Calu3 (cell line): ENCODE measurements around the gene NEURL2. TPM values are rescaled to one million over a fixed set of nuclear protein-coding genes. Genes with fewer than 3 reads are reported as not detected.

ENCODE experiments used
- BruUV-seq: library from RNA; stranded (reverse); fragments of 400-500 nt; replicated peaks from 2 replicates; lab custom pipeline; 2021; lab: Mats Ljungman, UMichigan
- CTCF ChIA-PET: fragments of 300-600 bp; sonication (Branson Sonifier 250); formaldehyde crosslinking; loops from one replicate; lab custom pipeline; 2022; ENCODE audit warnings: antibody characterized with exemption; lab: Charles Lee
- DNase-seq: peaks from one replicate; pipeline ENCODE4 v3.0.0; 2022
- H3K27ac Mint-ChIP-seq: one replicate; pipeline ENCODE4 v1.8.0; 2022; ENCODE audit warnings: mixed read lengths; ENCODE audit not compliant: unreplicated experiment
- H3K27me3 Mint-ChIP-seq: one replicate; pipeline ENCODE4 v1.8.0; 2022; ENCODE audit warnings: mixed read lengths; ENCODE audit not compliant: unreplicated experiment
- H3K36me3 Mint-ChIP-seq: one replicate; pipeline ENCODE4 v1.8.0; 2022; ENCODE audit warnings: mild to moderate bottlenecking, moderate library complexity, mixed read lengths; ENCODE audit not compliant: insufficient read depth, unreplicated experiment
- H3K4me1 Mint-ChIP-seq: one replicate; pipeline ENCODE4 v1.8.0; 2022; ENCODE audit warnings: mild to moderate bottlenecking, low read depth, mixed read lengths; ENCODE audit not compliant: unreplicated experiment
- H3K4me3 Mint-ChIP-seq: one replicate; pipeline ENCODE4 v1.8.0; 2022; ENCODE audit warnings: mild to moderate bottlenecking, low read depth, moderate library complexity, mixed read lengths; ENCODE audit not compliant: unreplicated experiment
- H3K9me3 Mint-ChIP-seq: one replicate; pipeline ENCODE4 v1.8.0; 2022; ENCODE audit warnings: low read depth, mixed read lengths; ENCODE audit not compliant: unreplicated experiment
- intact Hi-C: fragments of 100-400 bp; cut with micrococcal nuclease; formaldehyde crosslinking; loops from one replicate; pipeline ENCODE4 v1.10.0; 2022; ENCODE audit not compliant: unreplicated experiment
- total RNA-seq: library from RNA; stranded (reverse); gene quantifications from 2 replicates; pipeline ENCODE4 v1.2.3, GENCODE V29; 2022
- TF ChIP-seq, protein P1 (sequence below): fragments of 200-600 bp; IDR thresholded peaks from one replicate; pipeline ENCODE4 v1.8.0; 2022; ENCODE audit warnings: antibody characterized with exemption; ENCODE audit not compliant: unreplicated experiment

Gene NEURL2
- total RNA-seq, 1 experiment from 2014 or later: 6.8 TPM

DNA sequence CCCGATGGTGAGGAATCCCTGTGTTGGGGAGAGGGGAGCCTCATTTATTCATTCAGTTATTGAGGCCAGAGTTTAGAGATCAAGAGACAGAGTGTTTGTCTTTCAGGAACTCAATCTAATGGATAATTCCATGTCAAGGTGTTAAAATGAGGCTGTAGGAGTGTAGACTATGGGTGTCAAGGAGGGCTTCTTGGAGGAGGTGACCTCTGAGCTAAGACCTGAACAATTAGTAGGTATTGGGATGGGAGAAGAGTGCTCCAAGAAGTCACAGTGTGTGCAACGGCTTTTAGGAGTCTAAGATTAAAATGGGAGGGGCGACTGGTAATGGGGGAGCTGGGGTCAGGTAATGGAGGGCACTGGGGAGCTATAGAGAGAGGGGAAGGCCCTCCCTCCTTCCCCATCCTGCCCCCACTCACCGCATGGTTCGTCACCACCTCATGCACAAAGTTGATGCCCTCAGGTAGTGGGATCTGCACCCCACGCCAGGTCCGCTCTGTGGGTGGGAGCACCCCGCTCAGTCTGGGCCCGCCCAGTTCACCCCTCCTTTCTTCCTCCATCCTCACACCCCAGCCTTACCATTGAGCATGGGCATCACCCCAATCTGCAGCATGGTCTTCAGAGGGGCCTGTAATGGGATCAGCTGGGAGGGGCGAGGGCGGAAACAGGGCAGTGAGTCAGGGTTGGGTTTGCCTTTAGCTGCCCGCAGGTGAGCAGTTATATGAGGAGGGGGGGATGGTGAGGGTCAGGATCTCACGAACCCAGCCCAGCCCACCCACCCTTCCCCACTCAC lies 8.2 kb upstream of the NEURL2 start:
- no peak for DNase-seq
- H3K4me3 Mint-ChIP-seq: no peak overlapping the region
- no peaks in the 10 kb centered on the region for H3K4me1 Mint-ChIP-seq
- TF ChIP-seq, protein P1, sequence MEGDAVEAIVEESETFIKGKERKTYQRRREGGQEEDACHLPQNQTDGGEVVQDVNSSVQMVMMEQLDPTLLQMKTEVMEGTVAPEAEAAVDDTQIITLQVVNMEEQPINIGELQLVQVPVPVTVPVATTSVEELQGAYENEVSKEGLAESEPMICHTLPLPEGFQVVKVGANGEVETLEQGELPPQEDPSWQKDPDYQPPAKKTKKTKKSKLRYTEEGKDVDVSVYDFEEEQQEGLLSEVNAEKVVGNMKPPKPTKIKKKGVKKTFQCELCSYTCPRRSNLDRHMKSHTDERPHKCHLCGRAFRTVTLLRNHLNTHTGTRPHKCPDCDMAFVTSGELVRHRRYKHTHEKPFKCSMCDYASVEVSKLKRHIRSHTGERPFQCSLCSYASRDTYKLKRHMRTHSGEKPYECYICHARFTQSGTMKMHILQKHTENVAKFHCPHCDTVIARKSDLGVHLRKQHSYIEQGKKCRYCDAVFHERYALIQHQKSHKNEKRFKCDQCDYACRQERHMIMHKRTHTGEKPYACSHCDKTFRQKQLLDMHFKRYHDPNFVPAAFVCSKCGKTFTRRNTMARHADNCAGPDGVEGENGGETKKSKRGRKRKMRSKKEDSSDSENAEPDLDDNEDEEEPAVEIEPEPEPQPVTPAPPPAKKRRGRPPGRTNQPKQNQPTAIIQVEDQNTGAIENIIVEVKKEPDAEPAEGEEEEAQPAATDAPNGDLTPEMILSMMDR: no peak
- H3K27me3 Mint-ChIP-seq: no peaks in the 10 kb centered on the region
- H3K36me3 Mint-ChIP-seq: no peaks in the 10 kb centered on the region
- intact Hi-C loops: no loop called here
- H3K27ac Mint-ChIP-seq: no peak overlapping the region
- H3K9me3 Mint-ChIP-seq: no peaks in the 10 kb centered on the region
- CTCF ChIA-PET: interaction anchor here (0.5 to 1.5 kb wide), 2 partner anchors 8 to 127 kb away, joined by 3 read pairs; partner anchors contain the start of gene CTSA
- no TSS peak for BruUV-seq

DNA sequence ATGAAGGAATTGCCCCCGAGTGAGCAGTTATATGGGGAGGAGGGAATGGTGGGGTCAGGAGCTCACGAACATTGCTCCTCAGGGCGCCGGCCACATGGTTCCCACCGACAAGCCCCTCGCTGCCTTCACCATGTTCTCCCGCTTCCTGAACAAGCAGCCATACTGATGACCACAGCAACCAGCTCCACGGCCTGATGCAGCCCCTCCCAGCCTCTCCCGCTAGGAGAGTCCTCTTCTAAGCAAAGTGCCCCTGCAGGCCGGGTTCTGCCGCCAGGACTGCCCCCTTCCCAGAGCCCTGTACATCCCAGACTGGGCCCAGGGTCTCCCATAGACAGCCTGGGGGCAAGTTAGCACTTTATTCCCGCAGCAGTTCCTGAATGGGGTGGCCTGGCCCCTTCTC lies 7.3 kb upstream of the NEURL2 start:
- CTCF ChIA-PET: interaction anchor here (1.4 kb wide), 1 partner anchor 17 kb away, joined by 3 read pairs; the partner anchor contains the start of gene ZSWIM1
- TF ChIP-seq, protein P1: no peak
- peaks cover under 1% of the 10 kb centered on the region for H3K36me3 Mint-ChIP-seq
- H3K9me3 Mint-ChIP-seq: no peaks in the 10 kb centered on the region
- H3K27me3 Mint-ChIP-seq: no peaks in the 10 kb centered on the region
- intact Hi-C loops: no loop called here
- H3K4me3 Mint-ChIP-seq: no peak overlapping the region
- H3K4me1 Mint-ChIP-seq: no peaks in the 10 kb centered on the region
- TSS peak; percentile 58 for BruUV-seq
- H3K27ac Mint-ChIP-seq: no peak overlapping the region
- DNase-seq: no peak

DNA sequence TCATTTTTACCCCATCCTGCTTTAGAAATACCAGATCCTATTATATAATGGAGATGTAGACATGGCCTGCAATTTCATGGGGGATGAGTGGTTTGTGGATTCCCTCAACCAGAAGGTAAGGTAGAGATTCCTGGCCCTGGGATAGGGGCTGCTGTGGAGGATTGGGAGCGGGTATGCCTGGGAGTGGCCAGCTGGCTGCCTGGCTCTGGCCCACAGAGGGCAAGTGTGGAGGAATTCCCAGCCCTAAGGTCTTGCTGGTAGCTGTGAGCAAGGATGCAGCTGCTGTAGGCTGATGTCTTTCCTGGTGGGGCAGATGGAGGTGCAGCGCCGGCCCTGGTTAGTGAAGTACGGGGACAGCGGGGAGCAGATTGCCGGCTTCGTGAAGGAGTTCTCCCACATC lies 6.7 kb upstream of the NEURL2 start:
- no TSS peak for BruUV-seq
- Mint-ChIP-seq H3K27me3 (no peaks in the 10 kb centered on the region), H3K36me3 (peaks cover 7% of the 10 kb centered on the region), H3K4me1 (peaks cover 1% of the 10 kb centered on the region), H3K4me3 (no peak overlapping the region), H3K9me3 (no peaks in the 10 kb centered on the region), H3K27ac (no peak overlapping the region)
- CTCF ChIA-PET: interaction anchor here (1.4 kb wide), 1 partner anchor 17 kb away, joined by 3 read pairs; the partner anchor contains the start of gene ZSWIM1
- intact Hi-C loops: no loop called here
- TF ChIP-seq, protein P1: no peak
- no peak for DNase-seq

DNA sequence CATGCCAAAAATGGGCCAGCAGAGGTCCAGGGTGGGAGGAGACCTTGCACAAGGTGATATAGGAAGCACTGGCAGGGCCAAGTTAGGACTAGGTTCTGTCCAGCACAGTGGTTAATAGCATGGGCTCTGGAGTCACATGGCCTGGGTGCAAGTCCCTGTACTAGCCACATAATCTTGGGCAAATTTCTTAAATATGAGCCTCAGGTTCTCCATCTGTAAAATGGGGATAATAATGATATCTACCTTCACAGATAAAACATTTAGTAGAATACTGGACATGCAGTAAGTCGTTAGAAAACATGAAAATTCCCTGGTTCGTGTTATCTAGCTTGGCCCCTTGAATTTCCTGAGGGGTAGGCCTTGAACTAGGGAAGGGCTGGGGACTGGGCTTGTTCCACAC lies 6.3 kb upstream of the NEURL2 start:
- no TSS peak for BruUV-seq
- peaks cover 5% of the 10 kb centered on the region for H3K4me1 Mint-ChIP-seq
- CTCF ChIA-PET: interaction anchor here (1.4 kb wide), 1 partner anchor 16 kb away, joined by 3 read pairs; the partner anchor contains the start of gene ZSWIM1

More for the DNA sequence above, 6.3 kb upstream of the NEURL2 start:
- DNase-seq: no peak
- Mint-ChIP-seq H3K4me3 (no peak overlapping the region), H3K27ac (no peak overlapping the region), H3K27me3 (no peaks in the 10 kb centered on the region), H3K9me3 (no peaks in the 10 kb centered on the region), H3K36me3 (peaks cover 11% of the 10 kb centered on the region)
- TF ChIP-seq, protein P1: no peak
- intact Hi-C loops: no loop called here
